Upper lobe of right lung (tissue), 1 donor: ENCODE measurements around the gene AK2. TPM values are rescaled to one million over a fixed set of nuclear protein-coding genes. Genes with fewer than 3 reads are reported as not detected.

Experiments
- ATAC-seq: fragments of 200-7000 bp; cut with Tn5 transposase; one replicate; pipeline ENCODE4 v1.9.1; 2020; ENCODE audit warnings: mild to moderate bottlenecking, moderate library complexity
- DNase-seq: peaks from one replicate; pipeline ENCODE4 v3.0.0-alpha.2; 2020
- H3K27ac ChIP-seq: fragments of 200-600 bp; one replicate; pipeline ENCODE4 v1.8.0; 2022
- H3K27me3 ChIP-seq: fragments of 200-600 bp; one replicate; pipeline ENCODE4 v1.8.0; 2022; ENCODE audit warnings: mild to moderate bottlenecking
- H3K36me3 ChIP-seq: fragments of 200-600 bp; one replicate; pipeline ENCODE4 v1.8.0; 2022
- H3K4me1 ChIP-seq: fragments of 200-600 bp; one replicate; pipeline ENCODE4 v1.8.0; 2022
- H3K4me3 ChIP-seq: fragments of 200-600 bp; one replicate; pipeline ENCODE4 v1.8.0; 2022; ENCODE audit warnings: mild to moderate bottlenecking
- H3K9me3 ChIP-seq: fragments of 200-600 bp; one replicate; pipeline ENCODE4 v1.8.0; 2022
- intact Hi-C: fragments of 100-400 bp; cut with DNase I; formaldehyde crosslinking; loops from one replicate; pipeline ENCODE4 v1.11.0; 2022
- total RNA-seq: library from RNA; stranded (reverse); fragmentation: NEBNext Ultra II Directional; extraction: Animal tissue kit (Norgen Biotek cat#: 25700); gene quantifications from one replicate; pipeline ENCODE4 v1.2.1, GENCODE V29; 2021
- TF ChIP-seq, protein P1 (sequence below): fragments of 200-600 bp; IDR thresholded peaks from one replicate; pipeline ENCODE4 v1.8.0; 2022; ENCODE audit warnings: antibody characterized with exemption
- donor health status: DM: no; HTN: yes; CAD: no; lungs with severe emphysema.

The AK2 gene
- total RNA-seq, 1 donor from 2014 or later = 106 TPM

DNA sequence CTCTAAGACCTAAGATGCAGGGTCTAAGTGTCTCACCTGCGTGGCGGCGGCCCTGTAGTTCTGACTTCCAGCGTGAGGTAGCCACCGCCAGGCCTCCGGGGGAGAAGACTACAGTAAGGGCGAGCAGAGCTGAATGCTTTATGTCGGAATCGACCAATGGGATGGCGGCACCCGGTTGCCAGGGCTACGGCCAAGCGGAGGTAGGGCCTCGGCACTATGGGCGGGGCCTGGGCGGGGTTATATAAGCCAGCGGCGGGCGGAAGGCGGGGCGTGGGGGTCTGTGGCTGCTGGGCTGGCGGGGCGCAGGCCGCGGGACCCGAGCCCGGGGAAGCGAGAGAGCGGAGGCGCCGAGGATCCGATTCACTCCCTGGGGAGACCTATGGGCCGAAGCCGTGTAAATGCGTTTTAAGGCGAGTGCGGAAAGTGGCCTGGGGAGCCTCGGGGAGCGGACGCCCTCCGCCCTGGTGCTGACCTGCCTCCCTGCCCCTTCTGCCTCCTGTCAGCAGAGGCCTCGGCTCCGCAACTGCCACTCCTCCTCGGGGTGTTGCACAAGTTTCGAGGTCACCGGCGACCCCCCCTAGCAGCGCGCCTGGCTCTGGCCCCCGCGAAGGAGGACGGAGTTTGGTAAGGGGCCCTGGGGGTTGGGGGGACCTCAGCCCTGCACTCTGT, 44.3 kb upstream of the AK2 start, which contains the start of gene AZIN2:
AZIN2 (plus strand) TSS at position 269 of the 669 bp plus-strand sequence. CDS start 1,097 bp downstream, outside the sequence.
- ATAC-seq (peak; percentile 99), DNase-seq (peak; percentile 99)
- H3K36me3 ChIP-seq = no peaks in the 10 kb centered on the region
- H3K27me3 ChIP-seq = no peaks in the 10 kb centered on the region
- intact Hi-C loops = no loop called here
- peaks cover 17% of the 10 kb centered on the region for H3K4me1 ChIP-seq
- TF ChIP-seq, protein P1, sequence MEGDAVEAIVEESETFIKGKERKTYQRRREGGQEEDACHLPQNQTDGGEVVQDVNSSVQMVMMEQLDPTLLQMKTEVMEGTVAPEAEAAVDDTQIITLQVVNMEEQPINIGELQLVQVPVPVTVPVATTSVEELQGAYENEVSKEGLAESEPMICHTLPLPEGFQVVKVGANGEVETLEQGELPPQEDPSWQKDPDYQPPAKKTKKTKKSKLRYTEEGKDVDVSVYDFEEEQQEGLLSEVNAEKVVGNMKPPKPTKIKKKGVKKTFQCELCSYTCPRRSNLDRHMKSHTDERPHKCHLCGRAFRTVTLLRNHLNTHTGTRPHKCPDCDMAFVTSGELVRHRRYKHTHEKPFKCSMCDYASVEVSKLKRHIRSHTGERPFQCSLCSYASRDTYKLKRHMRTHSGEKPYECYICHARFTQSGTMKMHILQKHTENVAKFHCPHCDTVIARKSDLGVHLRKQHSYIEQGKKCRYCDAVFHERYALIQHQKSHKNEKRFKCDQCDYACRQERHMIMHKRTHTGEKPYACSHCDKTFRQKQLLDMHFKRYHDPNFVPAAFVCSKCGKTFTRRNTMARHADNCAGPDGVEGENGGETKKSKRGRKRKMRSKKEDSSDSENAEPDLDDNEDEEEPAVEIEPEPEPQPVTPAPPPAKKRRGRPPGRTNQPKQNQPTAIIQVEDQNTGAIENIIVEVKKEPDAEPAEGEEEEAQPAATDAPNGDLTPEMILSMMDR = no peak
- peak within 1 kb of the TSS; percentile 68 for H3K27ac ChIP-seq
- H3K4me3 ChIP-seq = peak within 1 kb of the TSS; percentile 79
- H3K9me3 ChIP-seq = no peaks in the 10 kb centered on the region

DNA sequence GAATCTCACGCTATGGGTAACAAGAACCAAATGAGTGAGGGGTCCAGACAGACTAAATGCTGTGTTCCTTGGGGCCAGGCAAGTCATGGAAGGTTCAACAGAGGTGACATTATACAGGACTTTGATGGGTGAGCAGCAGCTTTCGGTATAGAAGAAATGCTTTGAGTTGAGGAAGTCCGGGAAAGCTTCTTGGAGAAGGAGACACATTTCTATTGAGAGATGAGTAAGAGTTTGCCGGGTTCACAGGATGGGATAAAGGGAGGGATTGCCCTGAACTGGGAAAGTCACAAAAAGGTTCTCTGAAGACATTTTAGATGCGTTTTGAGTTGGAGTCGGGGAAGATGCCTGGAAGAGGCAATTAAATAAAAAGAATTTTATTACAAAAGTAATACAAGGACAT, 43.7 kb upstream of the AK2 start:
- TF ChIP-seq, protein P1 = no peak
- intact Hi-C loops = no loop called here

DNA sequence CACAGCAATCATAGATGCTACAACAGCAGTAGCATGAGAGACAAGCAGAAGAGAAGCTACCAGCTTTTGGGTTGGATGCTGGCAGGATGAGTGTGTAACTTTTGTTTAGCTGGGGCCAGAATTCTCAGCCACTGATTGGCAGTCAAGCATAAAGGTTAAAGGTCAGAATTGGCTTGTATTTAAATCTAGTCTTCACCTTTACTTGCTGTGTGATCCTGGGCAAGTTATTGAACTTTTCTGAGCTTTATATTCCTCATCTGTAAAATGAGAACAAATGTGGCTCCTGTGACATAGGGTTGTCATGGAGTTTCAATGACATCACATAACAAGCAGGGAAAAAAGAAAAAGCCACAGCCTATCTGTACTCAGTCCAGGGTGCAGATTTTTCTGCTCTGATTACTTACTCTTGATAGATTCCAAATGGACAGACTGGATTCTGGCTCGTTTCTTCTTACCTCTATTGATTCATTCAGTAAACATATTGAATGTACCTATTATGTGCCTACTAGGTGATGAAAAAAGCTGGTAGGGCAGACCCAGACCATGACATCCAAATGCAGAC, 41.4 kb upstream of the AK2 start:
- H3K4me1 ChIP-seq = peaks cover 17% of the 10 kb centered on the region

More for the DNA sequence above, 43.7 kb upstream of the AK2 start:
- DNase-seq (no peak), ATAC-seq (no peak)
- no peaks in the 10 kb centered on the region for H3K9me3 ChIP-seq
- peak overlapping the region; percentile 79 for H3K4me3 ChIP-seq
- peaks cover 17% of the 10 kb centered on the region for H3K4me1 ChIP-seq
- peak overlapping the region; percentile 68 for H3K27ac ChIP-seq
- no peaks in the 10 kb centered on the region for H3K27me3 ChIP-seq
- no peaks in the 10 kb centered on the region for H3K36me3 ChIP-seq

DNA sequence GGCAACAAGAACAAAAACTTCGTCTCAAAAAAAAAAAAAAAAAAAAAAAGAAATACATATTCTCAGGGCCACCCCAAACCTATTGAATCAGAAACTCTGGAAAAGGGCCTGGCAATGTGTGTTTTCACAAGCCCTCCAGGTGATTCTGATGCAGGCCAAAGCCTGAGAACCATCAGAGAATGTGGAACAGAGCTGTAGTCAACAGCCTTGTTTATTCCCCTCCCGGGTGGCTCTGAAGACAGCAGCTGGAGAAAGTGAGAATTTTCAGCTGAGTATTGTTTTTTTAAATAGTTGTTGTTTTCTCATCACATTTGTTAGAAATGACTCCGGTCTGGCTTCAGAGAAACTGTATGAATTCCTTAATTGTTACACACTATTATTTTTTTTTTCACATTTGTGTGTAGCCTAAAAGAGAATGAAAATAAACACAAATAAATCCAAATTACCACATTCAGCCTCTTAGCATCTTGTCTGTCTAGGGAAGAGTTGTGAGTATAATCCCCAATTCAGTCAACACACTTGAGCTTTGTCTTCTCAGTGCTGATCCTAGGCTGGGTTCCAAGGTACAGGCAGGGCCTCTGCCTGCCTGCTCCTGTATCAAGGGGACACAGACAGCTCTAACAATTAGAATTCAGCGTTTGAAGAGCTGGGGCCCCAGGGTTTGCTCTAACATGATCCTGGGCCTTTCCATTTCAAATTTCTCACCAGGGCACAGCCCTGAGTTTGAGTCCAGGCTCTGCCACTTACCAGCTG, 37.7 kb upstream of the AK2 start:
- no peak overlapping the region for H3K27ac ChIP-seq
- intact Hi-C loops = no loop called here
- no peaks in the 10 kb centered on the region for H3K4me1 ChIP-seq
- H3K36me3 ChIP-seq = no peaks in the 10 kb centered on the region
- TF ChIP-seq, protein P1 = no peak
- no peak overlapping the region for H3K4me3 ChIP-seq
- H3K9me3 ChIP-seq = no peaks in the 10 kb centered on the region
- H3K27me3 ChIP-seq = no peaks in the 10 kb centered on the region
- DNase-seq (no peak), ATAC-seq (no peak)

More for the DNA sequence above, 41.4 kb upstream of the AK2 start:
- ATAC-seq (no peak), DNase-seq (no peak)
- Histone ChIP-seq H3K4me3 (no peak overlapping the region), H3K27ac (no peak overlapping the region), H3K36me3 (no peaks in the 10 kb centered on the region), H3K27me3 (no peaks in the 10 kb centered on the region), H3K9me3 (no peaks in the 10 kb centered on the region)
- intact Hi-C loops = no loop called here
- TF ChIP-seq, protein P1 = no peak

DNA sequence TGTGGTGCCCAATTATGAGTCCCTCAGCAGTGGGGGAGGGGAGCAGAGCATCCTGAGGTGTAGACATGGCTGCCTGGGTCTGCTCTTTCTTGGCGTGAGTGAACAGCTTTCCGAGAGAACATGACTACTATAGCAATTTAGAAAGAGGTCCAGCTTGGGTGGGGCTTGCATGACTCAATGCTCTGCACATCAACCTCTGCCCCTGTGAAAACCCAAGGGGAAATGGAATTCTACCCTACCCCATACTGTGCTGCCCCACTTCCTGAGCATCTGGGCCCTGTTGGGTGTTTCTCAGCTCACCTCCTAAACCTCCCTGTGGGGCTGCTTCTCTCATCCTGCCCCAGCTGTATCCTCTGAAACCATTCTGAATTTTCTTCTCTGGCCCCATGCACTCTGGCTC, 36.0 kb upstream of the AK2 start:
- H3K4me1 ChIP-seq = no peaks in the 10 kb centered on the region
- H3K27me3 ChIP-seq = no peaks in the 10 kb centered on the region
- H3K27ac ChIP-seq = no peak overlapping the region
- intact Hi-C loops = no loop called here
- TF ChIP-seq, protein P1 = no peak
- H3K4me3 ChIP-seq = no peak overlapping the region
- ATAC-seq = no peak
- DNase-seq = no peak
- H3K9me3 ChIP-seq = no peaks in the 10 kb centered on the region
- H3K36me3 ChIP-seq = no peaks in the 10 kb centered on the region
